SK-MEL-5 (cell line): ENCODE results near the gene NFE2. TPM values are rescaled to one million over a fixed set of nuclear protein-coding genes. Genes with fewer than 3 reads are reported as not detected.
A peak's percentile ranks its signal among the peaks of the same experiment; 100 is the strongest.
"Not testable (repeated sequence)": the region's sequence is repeated elsewhere in the genome, so short reads cannot be mapped to it uniquely, and the experiment has no call there.

Source experiments
- DNase-seq: peaks from one replicate; pipeline ENCODE4 v3.0.0-alpha.2; 2016; ENCODE audit warnings: low read depth, low spot score
- in situ Hi-C: cut with HindIII; loops from 2 replicates; pipeline ENCODE4 v1.10.0; 2016; ENCODE audit warnings: low sequenced_read_pairs, high pct_unique_total_duplicates, low pct_unique_long_range_greater_than_20kb
- total RNA-seq: library from RNA; depleted of rRNA; stranded (reverse); fragments of >200 nt; shearing (Covaris generic); gene quantifications from 2 replicates; pipeline ENCODE4 v1.2.3, GENCODE V29; 2014

Gene NFE2
- total RNA-seq, 1 experiment from 2014 or later: 0.32 TPM

- DNase-seq: no peak
- in situ Hi-C loops: no loop called here
Measured at GRCh38 chr12:54321363-54321762, 20.5 kb upstream of the NFE2 start.

- in situ Hi-C loops, DNase-seq: not testable (repeated sequence)
Measured at GRCh38 chr12:54312309-54312708, 11.5 kb upstream of the NFE2 start.

GRCh38 chr12:54311051-54311450 lies 10.2 kb upstream of the NFE2 start:
- DNase-seq: no peak
- in situ Hi-C loops: no loop called here

GRCh38 chr12:54306925-54307741 lies 6.3 kb upstream of the NFE2 start:
- in situ Hi-C loops: no loop called here
- peak; percentile 51 for DNase-seq

GRCh38 chr12:54304187-54304810 lies 3.5 kb upstream of the NFE2 start:
- in situ Hi-C loops: no loop called here
- no peak for DNase-seq

- in situ Hi-C loops: no loop called here
- DNase-seq: no peak
Measured at GRCh38 chr12:54303640-54304039, 2.8 kb upstream of the NFE2 start.

- DNase-seq: no peak
- in situ Hi-C loops: no loop called here
Measured at GRCh38 chr12:54301428-54302048, 723 bp upstream of the NFE2 start.

GRCh38 chr12:54300225-54300731 lies 537 bp downstream of the NFE2 start:
- in situ Hi-C loops: no loop called here
- no peak for DNase-seq

GRCh38 chr12:54299515-54300224 lies 1.1 kb downstream of the NFE2 start:
- no peak for DNase-seq
- in situ Hi-C loops: no loop called here

GRCh38 chr12:54298904-54299303 lies 1.9 kb downstream of the NFE2 start:
- in situ Hi-C loops: no loop called here

GRCh38 chr12:54296393-54297099 lies 4.3 kb downstream of the NFE2 start:
- in situ Hi-C loops: no loop called here
- DNase-seq: no peak

More at GRCh38 chr12:54298904-54299303, 1.9 kb downstream of the NFE2 start:
- no peak for DNase-seq

- in situ Hi-C loops: no loop called here
- no peak for DNase-seq
Measured at GRCh38 chr12:54294953-54295566, 5.8 kb downstream of the NFE2 start.

GRCh38 chr12:54294152-54294952 lies 6.5 kb downstream of the NFE2 start:
- DNase-seq: peak; percentile 77
- in situ Hi-C loops: no loop called here

GRCh38 chr12:54292931-54293241 lies 7.9 kb downstream of the NFE2 start:
- in situ Hi-C loops: no loop called here
- DNase-seq: no peak

- no peak for DNase-seq
- in situ Hi-C loops: no loop called here
Measured at GRCh38 chr12:54292083-54292930, 8.5 kb downstream of the NFE2 start.
